GM19043 (cell line): ENCODE measurements around the gene RBBP8.
A peak's percentile ranks its signal among the peaks of the same experiment; 100 is the strongest.

Experiments used
- ATAC-seq: cut with Tn5 transposase; IDR thresholded peaks from one replicate; pipeline ENCODE4 v1.9.1; 2021; ENCODE audit warnings: low read depth; ENCODE audit not compliant: unreplicated experiment

The RBBP8 gene

DNA sequence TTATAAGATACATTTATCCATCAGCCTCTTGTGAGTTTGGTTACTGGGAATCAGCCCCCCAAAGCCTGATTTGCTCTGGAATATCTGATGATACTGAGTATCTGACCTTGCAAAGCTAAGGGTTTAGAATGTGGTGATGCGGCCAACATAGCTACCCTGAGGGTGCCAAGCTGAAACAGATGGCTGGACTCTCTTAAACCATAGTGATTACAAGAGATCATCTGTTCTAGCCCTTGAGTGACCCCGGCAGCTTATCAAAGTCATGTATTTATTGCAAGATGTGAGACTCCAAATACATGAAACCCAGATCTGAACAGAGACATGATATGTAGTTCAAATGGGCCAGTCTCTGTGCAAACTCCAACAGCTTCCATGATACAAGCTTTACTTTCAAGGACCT, 124.0 kb downstream of the RBBP8 start:
- no peak for ATAC-seq

DNA sequence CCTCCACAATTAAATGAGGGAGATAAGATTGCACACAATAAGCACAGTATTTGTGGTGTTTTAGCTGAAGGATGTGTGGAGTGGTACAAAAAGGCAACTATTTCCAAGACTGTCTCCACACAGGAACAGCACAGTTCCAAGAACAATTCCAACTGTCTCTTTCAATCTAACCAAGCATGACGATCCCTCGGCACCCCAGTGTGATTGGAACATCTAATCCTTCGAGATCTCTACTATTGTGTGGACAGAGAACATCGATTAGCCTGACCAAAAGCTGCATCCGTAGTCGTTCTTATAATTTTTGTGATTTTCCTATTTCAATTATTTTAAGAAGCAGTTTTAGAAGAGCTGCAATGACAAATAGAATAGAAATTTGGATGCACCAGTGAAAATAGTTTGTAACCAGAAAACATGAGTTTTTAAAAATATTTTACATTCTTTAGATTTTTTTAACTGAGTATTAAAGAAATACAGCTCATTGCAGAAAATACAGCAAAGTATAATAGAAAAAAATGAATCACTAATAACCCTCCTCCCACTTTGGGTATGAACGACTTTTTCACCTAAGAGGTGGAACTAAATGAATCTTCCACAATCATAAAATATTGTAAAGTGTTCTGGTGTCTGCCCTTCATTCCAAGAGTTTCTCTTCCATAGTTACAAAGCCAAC, 125.8 kb downstream of the RBBP8 start:
- ATAC-seq: no peak

DNA sequence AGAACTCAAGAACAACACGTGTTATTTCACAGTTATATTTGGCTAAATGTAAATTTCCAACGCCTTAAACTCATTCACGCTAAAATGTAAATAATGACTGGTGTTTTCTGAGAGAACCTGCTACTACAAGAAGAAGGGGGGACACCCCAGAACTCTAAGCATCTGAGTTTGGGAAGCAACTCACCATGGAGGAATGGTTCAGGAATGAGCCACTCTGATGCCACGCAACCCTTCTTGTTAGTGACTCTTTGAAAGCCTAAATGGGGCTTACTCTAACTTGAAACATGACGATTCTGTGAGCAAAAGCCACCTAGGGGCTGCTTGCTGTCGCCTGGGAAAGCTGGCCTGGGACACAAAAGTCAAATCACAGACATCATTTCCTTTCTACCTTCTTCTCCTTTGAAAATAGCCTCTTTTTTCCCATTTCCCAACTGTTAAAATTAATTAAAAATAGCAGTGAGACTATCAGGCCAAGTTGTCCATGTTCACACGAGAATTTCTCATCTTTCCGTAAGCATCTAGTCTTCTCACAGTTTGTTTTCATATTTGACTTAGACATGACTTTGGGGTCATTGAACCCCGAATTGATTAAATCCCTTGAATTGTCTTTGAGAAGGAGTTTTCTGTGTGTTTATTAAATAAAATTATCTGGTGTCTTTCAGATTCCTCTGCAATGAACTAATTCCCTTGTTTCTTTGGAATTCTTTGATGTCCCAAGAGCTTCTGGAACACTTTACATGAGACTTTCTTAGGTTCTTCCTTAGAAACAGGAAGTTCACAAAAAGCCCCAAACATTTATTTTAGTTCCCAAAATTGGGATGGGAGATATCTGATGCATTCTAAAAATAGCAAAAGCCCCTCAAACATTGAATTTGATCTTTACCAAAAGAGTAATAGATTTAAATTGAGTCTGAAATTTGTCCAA, 126.7 kb downstream of the RBBP8 start:
- ATAC-seq: no peak

DNA sequence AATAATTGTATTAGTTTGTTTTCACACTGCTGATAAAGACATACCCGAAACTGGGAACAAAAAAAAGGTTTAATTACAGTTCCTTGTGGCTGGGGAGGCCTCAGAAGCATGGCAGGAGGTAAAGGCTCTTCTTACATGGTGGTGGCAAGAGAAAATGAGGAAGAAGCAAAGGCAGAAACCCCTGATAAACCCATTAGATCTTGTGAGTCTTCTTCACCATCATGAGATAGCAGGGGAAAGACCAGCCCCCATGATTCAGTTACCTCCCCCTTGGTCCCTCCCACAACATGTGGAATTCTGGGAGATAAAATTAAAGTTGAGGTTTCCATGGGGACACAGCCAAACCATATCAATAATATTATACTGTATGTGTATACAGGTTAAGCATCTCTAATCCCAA, 128.9 kb downstream of the RBBP8 start:
- no peak for ATAC-seq

DNA sequence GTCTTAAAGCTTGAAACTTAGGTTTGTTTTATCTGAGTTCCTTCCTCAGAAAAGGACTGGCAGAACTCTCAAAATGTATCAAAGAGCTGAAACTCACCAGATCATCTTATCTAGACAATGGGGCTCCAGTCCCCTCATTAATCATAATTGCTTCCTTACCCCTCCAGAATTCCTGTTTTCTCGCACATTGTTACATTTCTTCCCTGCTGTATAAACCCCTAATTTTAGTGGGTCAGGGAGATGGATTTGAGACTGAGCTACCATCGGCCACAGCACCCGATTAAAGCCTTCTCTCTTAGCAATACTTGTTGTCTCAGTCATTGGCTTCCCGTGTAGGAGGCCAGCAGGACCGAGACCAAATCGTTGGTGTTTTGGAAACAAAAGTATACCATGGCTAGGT, 130.4 kb downstream of the RBBP8 start:
- no peak for ATAC-seq

DNA sequence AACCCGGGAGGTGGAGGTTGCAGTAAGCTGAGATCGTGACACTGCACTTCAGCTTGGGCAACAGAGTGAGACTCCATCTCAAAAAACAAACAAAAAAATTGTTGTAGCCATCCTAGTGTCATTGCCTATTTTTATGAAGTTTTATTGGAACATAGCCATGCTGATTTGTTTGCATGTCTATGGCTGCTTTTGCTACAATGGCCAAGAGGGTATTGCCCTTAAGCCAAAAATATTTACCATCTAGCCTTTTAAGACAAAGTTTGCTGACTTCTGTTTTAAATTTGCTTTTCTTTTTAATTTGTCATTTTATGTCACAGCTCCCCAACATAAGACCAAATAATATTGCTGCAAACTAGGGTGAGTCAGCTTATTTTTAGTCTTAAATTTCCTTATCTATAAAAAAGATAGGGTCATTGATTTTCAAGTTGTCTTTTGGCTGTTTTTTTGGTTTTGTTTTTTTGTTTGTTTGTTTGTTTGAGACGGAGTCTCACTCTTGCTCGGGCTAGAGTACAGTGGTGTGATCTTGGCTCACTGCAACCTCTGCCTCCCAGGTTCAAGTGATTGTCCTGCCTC, 132.2 kb downstream of the RBBP8 start:
- ATAC-seq: no peak

DNA sequence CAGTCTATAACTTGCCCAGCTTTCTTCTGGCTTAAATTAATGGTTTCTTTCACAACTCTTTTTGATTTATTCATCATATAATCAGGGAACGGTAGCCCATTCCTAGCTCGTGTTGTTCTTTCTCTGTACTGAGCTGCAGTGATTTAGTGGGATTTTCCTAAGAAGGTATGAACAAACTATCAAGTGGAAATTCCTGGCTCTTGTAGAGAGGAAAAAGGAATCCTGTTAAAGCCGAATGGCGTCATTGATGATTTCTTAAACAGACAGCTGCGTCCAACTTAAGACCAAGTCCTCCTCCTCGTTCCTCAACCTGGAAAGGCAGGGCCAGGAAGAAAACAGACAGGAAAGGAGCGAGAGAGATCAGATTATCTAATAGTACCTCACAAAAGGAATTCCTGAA, 132.9 kb downstream of the RBBP8 start:
- ATAC-seq: no peak

DNA sequence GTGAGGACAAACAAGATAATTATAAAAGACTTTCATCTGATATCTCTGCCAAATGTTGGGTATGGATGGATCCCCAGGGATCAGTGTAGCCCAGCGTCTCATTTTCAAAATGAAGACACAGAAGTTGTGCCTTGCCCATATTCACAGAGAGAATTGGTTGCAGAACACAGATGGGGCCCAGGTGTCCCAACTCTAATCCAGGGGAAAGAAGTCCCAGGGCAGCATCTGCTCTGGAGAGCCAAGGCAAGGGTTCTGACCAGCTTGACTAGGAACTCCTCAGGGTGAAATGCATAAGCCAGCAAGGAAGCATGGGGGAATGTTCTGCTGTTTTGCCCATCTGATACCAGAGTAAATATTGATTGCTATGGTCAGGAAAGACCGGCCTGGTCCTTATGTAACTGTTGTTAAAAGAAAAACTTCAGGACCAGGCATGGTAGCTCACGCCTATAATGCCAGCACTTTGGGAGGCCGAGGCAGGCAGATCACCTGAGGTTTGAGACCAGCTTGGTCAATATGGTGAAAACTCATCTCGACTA, 133.4 kb downstream of the RBBP8 start:
- no peak for ATAC-seq

DNA sequence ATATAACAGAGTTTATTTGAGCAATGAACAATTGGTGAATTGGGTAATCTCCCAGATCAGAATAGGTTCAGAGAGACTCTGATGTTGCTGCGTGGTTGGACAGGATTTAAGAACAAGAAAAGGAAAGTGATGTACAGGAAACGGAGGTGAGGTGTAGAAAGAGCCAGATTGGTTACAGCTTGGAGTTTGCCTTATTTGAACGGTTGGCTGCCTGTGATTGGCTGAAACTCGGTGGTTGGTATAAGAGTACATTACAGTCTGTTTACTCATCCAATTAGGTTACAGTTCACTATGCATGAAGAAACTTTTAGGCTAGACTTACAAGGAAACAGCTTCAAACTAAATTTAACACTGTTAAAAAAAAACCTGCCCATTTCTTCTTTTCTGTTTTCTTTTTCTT, 134.1 kb downstream of the RBBP8 start:
- no peak for ATAC-seq

DNA sequence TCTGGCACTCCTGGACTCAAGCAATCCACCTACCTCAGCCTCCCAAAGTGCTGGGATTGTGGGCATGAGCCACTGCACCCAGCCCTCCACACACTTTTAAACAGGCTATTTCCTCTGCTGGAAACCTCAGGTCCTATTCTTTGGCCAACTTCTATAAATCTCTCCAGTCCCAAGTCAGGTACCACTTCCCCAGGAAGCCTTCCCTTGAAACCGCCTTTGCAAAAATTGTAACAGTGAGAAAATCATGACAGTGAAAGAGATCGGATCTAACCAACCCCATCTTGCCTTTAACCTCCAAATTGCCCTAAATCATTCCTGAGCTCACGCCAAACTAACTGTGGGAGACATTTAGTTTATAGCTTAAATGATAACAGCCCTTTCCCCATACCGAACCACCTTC, 134.9 kb downstream of the RBBP8 start:
- no peak for ATAC-seq

DNA sequence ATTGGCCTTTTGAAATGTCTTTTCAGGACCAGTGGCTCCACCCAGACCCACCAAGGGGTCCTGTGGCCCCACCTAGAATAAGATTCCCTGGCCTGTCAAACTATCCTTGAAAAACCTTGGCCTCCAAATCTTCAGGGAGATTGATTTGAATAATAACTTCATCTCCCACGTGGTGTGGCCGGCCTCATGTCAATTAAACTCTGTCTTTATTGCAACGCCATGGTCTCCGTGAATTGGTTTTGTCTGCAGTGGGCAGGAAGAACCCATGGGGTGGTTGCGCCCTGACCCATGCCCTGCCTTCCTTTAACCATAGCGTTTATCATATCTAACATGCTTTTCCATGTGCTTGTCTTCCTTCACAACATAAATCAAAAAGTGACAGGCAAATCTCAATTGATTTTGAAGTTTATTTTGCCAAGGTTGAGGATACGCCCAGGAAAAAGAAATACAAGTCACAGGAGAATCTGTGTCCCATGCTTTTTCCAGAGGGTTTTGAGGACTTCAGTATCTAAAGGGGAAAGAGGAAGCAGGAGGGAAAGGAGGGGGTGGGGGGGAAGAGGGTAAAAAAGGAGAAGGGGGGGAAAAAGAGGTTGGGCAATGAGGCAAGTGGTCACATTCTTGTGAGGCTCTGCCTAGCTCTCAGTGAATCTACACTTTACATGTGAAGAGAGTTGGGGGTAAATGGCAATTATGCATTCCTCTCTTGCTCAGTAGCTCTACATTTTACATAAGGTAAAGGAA, 135.6 kb downstream of the RBBP8 start:
- ATAC-seq: no peak

DNA sequence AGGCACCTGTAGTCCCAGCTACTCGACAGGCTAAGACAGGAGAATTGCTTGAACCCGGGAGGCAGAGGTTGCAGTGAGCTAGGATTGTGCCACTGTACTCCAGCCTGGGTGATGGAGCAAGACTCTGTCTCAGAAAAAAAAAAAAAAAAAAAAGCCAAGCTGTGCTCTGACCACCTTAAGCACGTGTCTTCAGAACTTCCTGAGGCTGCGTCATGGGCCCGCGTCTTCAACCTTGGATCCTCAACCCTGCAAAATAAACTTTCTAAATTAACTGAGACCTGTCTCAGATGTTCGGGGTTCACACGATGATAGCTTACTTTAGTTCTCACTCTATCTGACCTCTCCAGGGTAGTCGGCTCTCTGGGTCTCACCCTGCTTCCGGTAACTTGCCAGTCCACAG, 136.4 kb downstream of the RBBP8 start:
- ATAC-seq: no peak

DNA sequence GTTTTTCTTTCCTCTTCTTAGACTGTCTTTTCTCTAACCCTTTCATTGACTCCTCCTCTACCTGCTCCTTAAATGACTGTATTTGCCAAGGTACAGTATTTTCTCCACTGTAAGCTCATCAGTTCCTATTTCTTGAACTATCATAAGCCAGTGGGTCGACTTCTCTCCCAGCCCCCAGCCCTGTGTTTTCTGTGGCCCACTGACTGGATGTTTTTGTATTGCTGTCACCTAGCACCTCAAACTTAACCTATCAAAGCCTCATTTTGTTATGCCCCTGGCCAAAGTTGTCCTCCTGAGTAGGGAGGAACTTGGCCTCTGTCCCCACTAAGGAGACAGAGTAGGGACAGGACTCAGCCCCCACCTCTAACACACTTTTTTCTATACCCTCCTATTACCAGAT, 136.8 kb downstream of the RBBP8 start:
- ATAC-seq: no peak

DNA sequence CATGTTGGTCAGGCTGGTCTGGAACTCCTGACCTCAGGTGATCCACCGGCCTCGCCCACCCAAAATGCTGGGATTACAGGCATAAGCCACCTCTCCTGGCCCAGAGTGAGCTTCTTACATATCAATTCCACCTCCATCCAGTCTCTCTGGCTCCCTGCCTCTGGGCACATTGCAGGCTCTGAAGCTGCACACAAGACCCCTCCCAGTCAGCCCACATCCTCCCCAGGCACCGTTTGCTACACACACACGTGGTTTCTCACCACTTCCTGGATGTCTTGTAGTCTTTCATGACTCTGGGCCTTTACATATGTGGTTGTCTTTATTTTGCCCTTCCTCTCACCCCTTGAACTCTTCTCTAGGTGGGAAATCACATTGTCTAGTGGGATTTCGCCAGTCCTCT, 138.2 kb downstream of the RBBP8 start:
- ATAC-seq: peak; percentile 96

DNA sequence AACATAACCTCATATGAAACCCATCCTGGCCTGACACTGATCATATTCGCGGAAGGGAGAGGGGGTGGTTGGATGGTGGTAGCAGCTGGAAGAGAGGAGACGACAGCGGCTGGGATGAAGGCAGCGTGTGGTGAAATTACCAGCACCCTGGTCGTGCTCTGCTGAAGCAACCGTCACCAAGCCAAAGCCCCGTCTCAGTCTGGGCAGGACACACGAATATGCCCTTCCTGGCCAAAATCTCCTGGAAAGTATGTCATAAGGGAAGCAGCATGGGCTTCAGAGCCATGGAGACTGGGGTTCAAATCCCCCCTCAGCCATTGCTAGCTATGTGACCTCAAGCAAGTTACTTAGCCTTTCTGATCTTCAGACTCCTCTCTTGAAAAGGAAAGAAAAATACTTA, 139.0 kb downstream of the RBBP8 start:
- no peak for ATAC-seq

DNA sequence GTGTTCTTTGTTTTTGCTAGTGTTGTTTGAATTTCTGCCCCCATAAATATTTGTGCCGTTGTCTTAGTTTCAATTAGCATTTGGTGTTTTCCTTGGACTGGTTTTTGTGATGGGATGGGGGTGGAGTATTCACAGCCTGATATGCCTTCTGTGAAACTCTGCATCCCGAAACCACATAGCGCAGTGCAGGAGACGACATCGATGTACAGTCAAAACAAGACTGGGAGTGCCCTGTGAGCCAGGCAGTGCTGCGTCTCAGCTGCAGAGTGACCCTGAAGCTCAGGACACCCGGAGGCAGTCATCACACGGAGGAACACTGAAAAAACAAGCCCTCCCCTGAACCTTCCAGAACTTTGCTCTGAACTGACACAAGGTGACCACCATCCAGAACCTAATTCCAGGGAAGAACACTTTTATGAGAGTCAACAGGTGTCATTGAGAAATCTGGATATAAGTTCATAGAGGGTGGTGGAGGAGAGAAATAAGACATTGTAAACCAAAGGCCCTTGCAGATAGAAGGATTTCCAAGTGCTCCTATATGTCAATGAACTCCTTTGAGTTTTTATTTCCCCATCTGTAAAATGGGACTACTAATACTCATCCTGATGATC, 141.0 kb downstream of the RBBP8 start:
- no peak for ATAC-seq
